ENCODE results near the gene RAB37. TPM values are rescaled to one million over a fixed set of nuclear protein-coding genes. Genes with fewer than 3 reads are reported as not detected.

Gene RAB37
- total and polyA plus RNA-seq, 2 of the 13 experiments (the other 11 are each of a cell fraction or from before 2014, with no cell fraction given) = 0.91 to 3.7 TPM

GRCh38 chr17:74748529-74749278 lies 11.6 kb downstream of the RAB37 start, which contains the start of gene NHERF1 (continued):
- TF ChIP-seq CEBPG (CRISPR knock-in tag; IDR thresholded peaks at IDR 0.05) = 0 out of 2 replicates have a peak, but pooled peaks have one; percentile 13
- peak; percentile 71 for TF ChIP-seq ZKSCAN8 (CRISPR knock-in tag; IDR thresholded peaks at IDR 0.05; ENCODE audit: borderline replicate concordance)
- peak; percentile 91; the same call in 1 of the 2 replicates for TF ChIP-seq NFKB2 (CRISPR knock-in tag; IDR thresholded peaks at IDR 0.05; ENCODE audit: borderline replicate concordance)
- TF ChIP-seq CREBL2 (CRISPR knock-in tag; IDR thresholded peaks at IDR 0.05; ENCODE audit: borderline replicate concordance) = peak; percentile 93
- peak; percentile 79; the same call in 1 of the 2 replicates for TF ChIP-seq ZNF34 (CRISPR knock-in tag; IDR thresholded peaks at IDR 0.05; ENCODE audit: borderline replicate concordance)
- peak; percentile 88 for TF ChIP-seq ZBTB25 (CRISPR knock-in tag; IDR thresholded peaks at IDR 0.05)
- peak; percentile 63; the same call in 1 of the 2 replicates for TF ChIP-seq ZSCAN30 (CRISPR knock-in tag; IDR thresholded peaks at IDR 0.05)
- TF ChIP-seq ZHX2 (IDR thresholded peaks at IDR 0.05; ENCODE audit: low read depth) = no peak; the same call in 1 of the 2 replicates
- TF ChIP-seq ZHX2 (CRISPR knock-in tag; IDR thresholded peaks at IDR 0.05; ENCODE audit: borderline replicate concordance) = peak; percentile 78
- no peak for TF ChIP-seq ZFP62 (CRISPR knock-in tag; IDR thresholded peaks at IDR 0.05)
- TF ChIP-seq ZNF513 (CRISPR knock-in tag; conservative IDR thresholded peaks at IDR 0.05) = peak; percentile 88; the same call in 1 of the 2 replicates
- peak; percentile 94 for TF ChIP-seq ZNF605 (CRISPR knock-in tag; IDR thresholded peaks at IDR 0.05)
- no peak for TF ChIP-seq ATAD3A (CRISPR knock-in tag; IDR thresholded peaks at IDR 0.05)

Data from HepG2 (cell line).